CD4-positive, alpha-beta T cell treated with Interleukin-15 for 4 hours (primary cell): ENCODE results near the gene SPPL2A.

Experiments
- DNase-seq: peaks from one replicate; pipeline ENCODE4 v3.0.0-alpha.2; 2020; ENCODE audit warnings: low spot score

SPPL2A gene

DNA sequence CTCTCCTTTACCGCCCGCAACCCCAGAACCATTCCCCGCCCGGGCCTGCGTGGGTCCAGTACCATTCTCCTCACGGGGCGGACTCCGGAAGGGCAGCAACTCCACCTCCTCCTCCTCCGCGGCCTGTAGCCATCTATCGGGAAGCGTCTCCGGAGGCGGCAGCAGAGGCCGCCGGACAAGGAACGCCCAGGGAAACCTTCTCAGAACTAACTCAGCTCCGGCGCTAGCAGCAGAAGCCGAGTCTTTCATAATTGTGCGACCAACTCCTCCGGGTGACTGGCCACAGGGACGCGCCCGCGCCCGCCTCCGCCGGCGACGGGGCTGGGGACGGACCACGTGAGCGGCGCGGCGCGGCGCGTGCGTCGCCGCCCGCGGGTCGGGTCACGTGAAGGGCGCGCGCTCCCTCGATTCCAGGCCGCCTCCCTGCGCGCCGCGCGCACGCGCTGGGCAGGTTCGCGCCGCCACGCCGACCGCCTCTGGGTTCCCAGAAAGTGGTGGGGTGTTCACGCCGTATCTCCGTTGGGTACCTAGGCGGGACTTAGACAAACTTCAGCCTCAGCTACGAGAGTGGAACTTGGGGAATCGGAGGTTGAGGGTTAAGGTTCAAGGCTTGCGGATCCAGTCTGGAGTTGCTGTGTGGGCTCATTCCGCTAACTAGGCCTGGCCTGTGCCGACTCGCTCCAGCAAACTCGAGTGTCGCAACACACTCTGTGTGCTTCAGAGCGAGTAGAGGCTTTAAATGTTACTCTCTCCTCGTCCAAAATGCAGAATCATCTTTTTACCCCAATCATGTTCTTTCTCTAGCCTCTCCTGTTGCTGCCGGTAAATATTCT, 78.8 kb downstream of the SPPL2A start, which contains the start of gene TRPM7:
TRPM7 (minus strand) TSS at position 329 of the 833 bp plus-strand sequence; CDS start at position 65, 264 bp downstream.
- DNase-seq, result peak; percentile 88

GRCh38 chr15:50685976-50686468, 79.5 kb downstream of the SPPL2A start:
- peak; percentile 71 for DNase-seq

GRCh38 chr15:50685191-50685975, 80.1 kb downstream of the SPPL2A start:
- no peak for DNase-seq

GRCh38 chr15:50681467-50681866, 84.0 kb downstream of the SPPL2A start:
- no peak for DNase-seq

DNA sequence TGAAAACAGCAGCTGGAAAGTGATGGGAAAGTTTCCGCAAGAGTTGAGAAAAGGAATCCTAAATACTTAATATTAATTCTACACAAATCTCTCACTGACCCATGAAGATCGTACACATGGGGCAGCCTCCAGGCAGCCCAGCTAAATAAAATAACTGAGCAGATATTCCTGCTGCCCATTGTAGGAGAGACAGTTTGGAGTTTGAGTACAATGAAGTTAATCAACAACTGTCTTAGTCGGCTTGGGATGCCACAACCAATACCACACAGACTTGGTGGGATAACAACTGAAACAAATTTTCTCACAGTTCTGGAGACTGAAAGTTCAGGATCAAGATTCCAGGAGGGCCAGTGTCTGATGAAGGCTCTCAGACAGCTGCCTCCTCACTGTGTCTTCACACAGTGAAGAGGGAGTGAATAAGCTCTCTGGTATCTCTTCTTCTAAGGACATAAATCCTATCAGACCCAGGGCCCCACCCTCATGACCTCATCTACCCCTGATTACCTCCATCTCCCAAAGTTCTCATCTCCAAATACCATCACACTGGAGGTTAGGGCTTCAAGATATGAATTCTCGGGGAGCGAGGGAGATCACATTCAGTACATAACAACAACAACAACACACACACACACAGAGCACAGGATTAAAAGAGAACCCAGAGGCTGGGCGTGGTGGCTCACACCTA, 88.6 kb downstream of the SPPL2A start:
- DNase-seq, result no peak

GRCh38 chr15:50675535-50676144, 89.9 kb downstream of the SPPL2A start:
- DNase-seq, result peak; percentile 40

- DNase-seq, result no peak
Observed at GRCh38 chr15:50670115-50670514, 95.4 kb downstream of the SPPL2A start.

DNA sequence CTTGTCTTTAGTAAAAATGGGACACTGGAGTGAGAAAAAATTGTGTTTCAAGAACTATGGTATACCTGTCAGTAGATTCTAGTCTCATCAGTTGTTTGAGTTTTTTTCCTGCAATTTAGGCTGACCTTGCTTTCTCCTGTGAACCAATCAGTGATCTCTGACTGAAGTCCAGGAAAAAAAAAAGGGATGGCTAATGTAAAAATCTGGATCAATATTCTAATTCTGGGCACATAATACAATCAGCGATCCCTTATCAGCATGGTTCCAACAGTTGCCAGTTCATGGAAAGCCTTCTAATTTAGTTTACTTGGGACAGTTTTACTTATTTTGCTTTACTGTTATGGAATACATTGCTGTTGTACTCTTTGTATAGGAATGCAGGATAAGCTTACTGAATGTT, 95.9 kb downstream of the SPPL2A start:
- no peak for DNase-seq

DNA sequence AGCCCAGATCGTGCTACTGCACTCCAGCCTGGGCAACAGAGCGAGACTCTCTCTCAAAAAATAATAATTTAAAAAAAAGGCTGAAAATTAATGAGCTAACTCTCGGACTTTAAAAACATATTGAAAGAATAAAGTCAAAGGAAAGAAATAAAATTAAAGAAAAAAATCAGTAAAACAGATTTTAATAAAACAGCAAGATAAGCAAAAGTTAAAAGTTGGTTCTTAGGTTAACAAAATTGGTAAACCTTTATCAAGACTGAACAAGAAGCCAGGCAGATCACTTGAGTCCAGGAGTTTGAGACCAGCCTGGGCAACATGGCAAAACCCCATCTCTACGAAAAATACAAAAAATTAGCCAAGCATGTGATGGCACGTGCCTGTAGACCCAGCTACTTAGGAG, 99.6 kb downstream of the SPPL2A start:
- DNase-seq, result no peak

GRCh38 chr15:50655555-50655954, 110.0 kb downstream of the SPPL2A start:
- no peak for DNase-seq

DNA sequence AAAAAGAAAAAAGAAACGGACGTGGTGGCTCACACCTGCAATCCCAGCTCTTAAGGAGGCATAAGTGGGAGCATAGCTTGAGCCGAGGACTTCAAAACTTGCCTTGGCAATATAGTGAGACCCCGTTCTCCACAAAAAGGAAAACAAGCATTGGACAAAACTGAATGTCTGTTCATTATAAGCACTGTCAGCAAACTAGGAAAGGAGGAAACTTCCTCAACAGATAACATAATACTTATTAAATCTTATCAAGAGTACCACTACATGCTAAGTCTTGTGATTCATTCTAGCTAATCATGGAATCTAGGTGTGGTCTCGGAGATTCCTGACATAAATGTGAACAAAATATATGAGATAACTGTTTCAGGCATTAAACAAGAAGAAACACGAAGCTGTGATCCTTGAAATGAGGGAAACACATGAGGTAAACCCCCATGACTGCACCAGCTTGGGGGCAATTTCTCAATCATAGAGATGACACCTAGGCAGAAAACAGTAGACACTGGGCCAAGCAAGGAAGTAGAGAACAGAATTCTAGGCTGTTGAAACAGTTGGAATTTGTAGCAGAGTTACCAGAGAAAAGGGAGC, 112.3 kb downstream of the SPPL2A start:
- DNase-seq, result no peak

DNA sequence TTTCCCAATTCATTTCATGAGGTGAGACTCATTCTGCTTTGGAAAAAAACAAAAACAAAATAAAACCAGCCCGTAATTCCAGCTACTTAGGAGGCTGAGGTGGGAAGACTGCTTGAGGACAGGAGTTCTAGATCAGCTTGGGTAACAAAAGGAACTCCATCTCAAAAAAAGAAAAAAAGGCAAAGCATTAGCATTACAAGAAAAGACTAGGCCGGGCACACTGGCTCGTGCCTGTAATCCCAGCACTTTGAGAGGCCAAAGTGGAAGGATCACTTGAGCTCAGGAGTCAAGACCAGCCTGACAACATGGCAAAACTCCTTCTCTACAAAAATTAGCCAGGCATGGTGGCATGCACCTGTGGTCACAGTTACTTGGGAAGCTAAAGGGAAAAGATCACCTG, 112.8 kb downstream of the SPPL2A start:
- DNase-seq, result no peak
